GM04503 (cell line): ENCODE results near the gene PKDCC.

ENCODE experiments used
- DNase-seq: peaks from one replicate; pipeline ENCODE4 v3.0.0-alpha.2; 2012; ENCODE audit warnings: low read depth

The PKDCC gene

GRCh38 chr2:42107249-42108042 is 59.6 kb downstream of the PKDCC start:
- no peak for DNase-seq
